HepG2 (cell line): Measurements from ENCODE around the gene ATP1A2. TPM values are rescaled to one million over a fixed set of nuclear protein-coding genes. Genes with fewer than 3 reads are reported as not detected.

ENCODE experiments used
- ATAC-seq: fragments of 200-7000 bp; cut with Tn5 transposase; 3 replicates; pipeline ENCODE4 v1.9.1; 2020; ENCODE audit warnings: mild to moderate bottlenecking, moderate library complexity
- BruUV-seq: library from RNA; stranded (reverse); fragments of 400-500 nt; replicated peaks from 2 replicates; lab custom pipeline; 2021; lab: Mats Ljungman, UMichigan
- CTCF ChIA-PET: fragments of 300-600 bp; formaldehyde crosslinking; extraction: SDS; loops from one replicate; lab custom pipeline; 2021; ENCODE audit warnings: low total read pairs, inconsistent platforms, low intra/inter-chr PET ratio; lab: Yijun Ruan, JAX
- POLR2A ChIA-PET: fragments of 350-600 bp; sonication (Branson Sonifier 250); formaldehyde crosslinking; loops from one replicate; lab custom pipeline; 2020; ENCODE audit warnings: antibody characterized with exemption, inconsistent platforms; lab: Yijun Ruan, JAX
- DNase-seq: peaks from one replicate; pipeline ENCODE4 v3.0.0-alpha.2; 2015; ENCODE audit warnings: low spot score
- FAIRE-seq: peaks from 3 replicates; lab custom pipeline; 2011; peaks lifted over from hg19 to GRCh38; lab: Jason Lieb, UNC
- H2AFZ ChIP-seq: one replicate; pipeline ENCODE4 v1.6.1; 2011; ENCODE audit warnings: low read length, inconsistent platforms
- H3K27ac ChIP-seq: fragments of 300-600 bp; 3 replicates; pipeline ENCODE4 v1.8.0; 2011; ENCODE audit warnings: mixed run types, mild to moderate bottlenecking, mixed read lengths, low read length, inconsistent platforms; ENCODE audit not compliant: insufficient read depth; ENCODE audit errors: extremely low read length
- H3K27me3 ChIP-seq, 2 experiments: fragments of 200-600 bp in 1 of 2; 2 replicates in 1 of 2; 3 replicates in 1 of 2; pipeline versions ENCODE4 v1.6.0 to v1.8.0; 2011; ENCODE audit warnings: low read length in 2 of 2, mild to moderate bottlenecking in 2 of 2, moderate library complexity in 2 of 2, inconsistent platforms in 1 of 2; ENCODE audit not compliant: insufficient read depth in 2 of 2, control insufficient read depth in 1 of 2
- H3K36me3 ChIP-seq, 2 experiments: fragments of 200-600 bp in 1 of 2; replicated peaks in 1 of 2; 2 replicates in 1 of 2; 3 replicates in 1 of 2; pipeline versions ENCODE4 v1.5.1 to v1.8.0; 2011; ENCODE audit warnings: low read length in 2 of 2, inconsistent platforms in 1 of 2; ENCODE audit not compliant: insufficient read depth in 2 of 2, control insufficient read depth in 1 of 2
- H3K4me1 ChIP-seq: 2 replicates; pipeline ENCODE4 v1.5.1; 2012; ENCODE audit warnings: low read length, inconsistent platforms; ENCODE audit not compliant: insufficient read depth
- H3K4me2 ChIP-seq: 2 replicates; pipeline ENCODE4 v1.6.0; 2011; ENCODE audit warnings: low read depth, low read length, inconsistent platforms
- H3K4me3 ChIP-seq, 3 experiments: fragments of 200-600 bp in 1 of 3; sonication (generic), shearing (Covaris generic) in 1 of 3; replicated peaks in 1 of 3; 2 replicates each; pipeline ENCODE4 v1.5.1; 2011 to 2016; ENCODE audit warnings: low read length in 3 of 3, inconsistent platforms in 2 of 3, low read depth in 2 of 3, mild to moderate bottlenecking in 2 of 3, control low read depth in 1 of 3, mixed read lengths in 1 of 3; ENCODE audit not compliant: insufficient read depth in 1 of 3
- H3K79me2 ChIP-seq: one replicate; pipeline ENCODE4 v1.6.1; 2011; ENCODE audit warnings: low read length, inconsistent platforms; ENCODE audit not compliant: insufficient read depth
- H3K9ac ChIP-seq: 2 replicates; pipeline ENCODE4 v1.6.0; 2011; ENCODE audit warnings: mild to moderate bottlenecking, low read depth, low read length, inconsistent platforms; ENCODE audit not compliant: insufficient read depth
- H3K9me3 ChIP-seq: 2 replicates; pipeline ENCODE4 v1.5.1; 2012; ENCODE audit warnings: mild to moderate bottlenecking, low read length
- H4K20me1 ChIP-seq: 2 replicates; pipeline ENCODE4 v1.6.0; 2011; ENCODE audit warnings: inconsistent platforms, mild to moderate bottlenecking, low read length, moderate library complexity; ENCODE audit not compliant: insufficient read depth
- SAFB2 ChIP-seq: sonication (generic); formaldehyde crosslinking; IDR thresholded peaks from 2 replicates; pipeline ENCODE4 v1.5.1; 2020; ENCODE audit warnings: missing genetic modification reagents, low read depth, mild to moderate bottlenecking, borderline replicate concordance
- WGBS: methylation state at CpG from one replicate; pipeline ENCODE4 v1.1.6; 2017; ENCODE audit warnings: low lambda C conversion rate; 5-methylcytosine and 5-hydroxymethylcytosine counted together
- in situ Hi-C: cut with HindIII; loops from 2 replicates; pipeline ENCODE4 v1.10.0; 2017; ENCODE audit warnings: low pct_unique_long_range_greater_than_20kb; ENCODE audit not compliant: extremely low pct_ligation_motif_present
- intact Hi-C: fragments of 100-400 bp; cut with micrococcal nuclease; formaldehyde crosslinking; loops from one replicate; pipeline ENCODE4 v1.10.0; 2022; ENCODE audit not compliant: unreplicated experiment
- polyA plus RNA-seq, 8 experiments: library from polyadenylated mRNA; depleted of rRNA in 3 of 8; stranded (reverse) in 7 of 8; unstranded in 1 of 8; fragments of >200 nt; fragmentation: Illumina TruSeq in 4 of 8; extraction: Trizol in 4 of 8; gene quantifications; 2 replicates each; pipeline versions ENCODE4 v1.2.1 to v1.2.3, GENCODE V29; 2011 to 2016; ENCODE audit warnings: low read depth in 4 of 8, missing spikeins in 1 of 8, mixed read lengths in 1 of 8; ENCODE audit not compliant: insufficient read depth in 1 of 8
- total RNA-seq, 5 experiments: library from RNA; depleted of rRNA; stranded (reverse); fragments of >200 nt; fragmentation: Illumina TruSeq; extraction: Trizol; gene quantifications; 2 replicates each; pipeline ENCODE4 v1.2.3, GENCODE V29; 2016; ENCODE audit warnings: low read depth in 1 of 5
- TF ChIP-seq, protein P1 (sequence below): IDR thresholded peaks from 2 replicates; pipeline ENCODE4 v1.4.0; 2020; ENCODE audit warnings: mild to moderate bottlenecking, missing genetic modification reagents
- TF ChIP-seq, protein P2 (sequence below): sonication (generic); formaldehyde crosslinking; IDR thresholded peaks from 2 replicates; pipeline ENCODE4 v1.5.0; 2020; ENCODE audit warnings: mild to moderate bottlenecking, missing genetic modification reagents
- TF ChIP-seq, protein P3 (sequence below): sonication (generic); formaldehyde crosslinking; IDR thresholded peaks from 2 replicates; pipeline ENCODE4 v1.4.0; 2020; ENCODE audit warnings: missing genetic modification reagents
- TF ChIP-seq, protein P4 (sequence below): IDR thresholded peaks from 2 replicates; pipeline ENCODE4 v1.6.1; 2016; ENCODE audit warnings: mild to moderate bottlenecking
- TF ChIP-seq, protein P5 (sequence below): sonication (generic); formaldehyde crosslinking; IDR thresholded peaks from 2 replicates; pipeline ENCODE4 v1.5.0; 2020; ENCODE audit warnings: missing genetic modification reagents, mild to moderate bottlenecking, borderline replicate concordance

ATP1A2 gene
- total and polyA plus RNA-seq, 2 of the 13 experiments (the other 11 are each of a cell fraction or from before 2014, with no cell fraction given): 0.16 TPM; not detected in 1

DNA sequence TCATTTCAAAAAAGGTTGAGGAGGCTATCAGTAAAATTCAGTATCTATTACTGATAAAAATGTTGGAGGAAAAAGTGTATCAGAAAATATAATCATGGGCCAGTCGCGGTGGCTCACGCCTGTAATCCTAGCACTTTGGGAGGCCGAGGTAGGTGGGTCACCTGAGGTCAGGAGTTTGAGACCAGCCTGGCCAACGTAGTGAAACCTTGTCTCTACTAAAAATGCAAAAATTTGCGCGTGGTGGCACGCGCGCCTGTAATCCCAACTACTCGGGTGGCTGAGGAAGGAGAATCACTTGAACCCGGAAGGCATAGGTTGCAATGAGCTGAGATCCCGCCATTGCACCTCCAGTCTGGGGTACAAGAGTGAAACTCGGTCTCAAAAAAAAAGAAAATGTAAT is 30.5 kb downstream of the ATP1A2 start:
- ATAC-seq (no peak), FAIRE-seq (no peak)
- no peaks in the 10 kb centered on the region for H4K20me1 ChIP-seq
- H3K79me2 ChIP-seq: no peaks in the 10 kb centered on the region
- H2AFZ ChIP-seq: no peak overlapping the region
- in situ Hi-C loops: no loop called here
- no peaks in the 10 kb centered on the region for H3K36me3 ChIP-seq
- BruUV-seq: no TSS peak
- CTCF ChIA-PET: no interaction called here
- TF ChIP-seq, protein P1, sequence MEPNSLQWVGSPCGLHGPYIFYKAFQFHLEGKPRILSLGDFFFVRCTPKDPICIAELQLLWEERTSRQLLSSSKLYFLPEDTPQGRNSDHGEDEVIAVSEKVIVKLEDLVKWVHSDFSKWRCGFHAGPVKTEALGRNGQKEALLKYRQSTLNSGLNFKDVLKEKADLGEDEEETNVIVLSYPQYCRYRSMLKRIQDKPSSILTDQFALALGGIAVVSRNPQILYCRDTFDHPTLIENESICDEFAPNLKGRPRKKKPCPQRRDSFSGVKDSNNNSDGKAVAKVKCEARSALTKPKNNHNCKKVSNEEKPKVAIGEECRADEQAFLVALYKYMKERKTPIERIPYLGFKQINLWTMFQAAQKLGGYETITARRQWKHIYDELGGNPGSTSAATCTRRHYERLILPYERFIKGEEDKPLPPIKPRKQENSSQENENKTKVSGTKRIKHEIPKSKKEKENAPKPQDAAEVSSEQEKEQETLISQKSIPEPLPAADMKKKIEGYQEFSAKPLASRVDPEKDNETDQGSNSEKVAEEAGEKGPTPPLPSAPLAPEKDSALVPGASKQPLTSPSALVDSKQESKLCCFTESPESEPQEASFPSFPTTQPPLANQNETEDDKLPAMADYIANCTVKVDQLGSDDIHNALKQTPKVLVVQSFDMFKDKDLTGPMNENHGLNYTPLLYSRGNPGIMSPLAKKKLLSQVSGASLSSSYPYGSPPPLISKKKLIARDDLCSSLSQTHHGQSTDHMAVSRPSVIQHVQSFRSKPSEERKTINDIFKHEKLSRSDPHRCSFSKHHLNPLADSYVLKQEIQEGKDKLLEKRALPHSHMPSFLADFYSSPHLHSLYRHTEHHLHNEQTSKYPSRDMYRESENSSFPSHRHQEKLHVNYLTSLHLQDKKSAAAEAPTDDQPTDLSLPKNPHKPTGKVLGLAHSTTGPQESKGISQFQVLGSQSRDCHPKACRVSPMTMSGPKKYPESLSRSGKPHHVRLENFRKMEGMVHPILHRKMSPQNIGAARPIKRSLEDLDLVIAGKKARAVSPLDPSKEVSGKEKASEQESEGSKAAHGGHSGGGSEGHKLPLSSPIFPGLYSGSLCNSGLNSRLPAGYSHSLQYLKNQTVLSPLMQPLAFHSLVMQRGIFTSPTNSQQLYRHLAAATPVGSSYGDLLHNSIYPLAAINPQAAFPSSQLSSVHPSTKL (CRISPR knock-in tag): no peak
- TF ChIP-seq, all 625 proteins: peak for 0
- Histone ChIP-seq H3K27ac (no peak overlapping the region), H3K4me2 (no peak overlapping the region), H3K4me3 (no peak overlapping the region), H3K4me1 (peaks cover 25% of the 10 kb centered on the region), H3K27me3 (peaks cover 0 to 4% of the 10 kb centered on the region in 2 experiments; a peak in 2 of 5 replicates), H3K9me3 (no peaks in the 10 kb centered on the region), H3K9ac (no peak overlapping the region)
- WGBS: 83% methylated on average over 14 of the region's 14 CpGs
- no peak for DNase-seq
- POLR2A ChIA-PET: no interaction called here
- intact Hi-C loops: no loop called here

DNA sequence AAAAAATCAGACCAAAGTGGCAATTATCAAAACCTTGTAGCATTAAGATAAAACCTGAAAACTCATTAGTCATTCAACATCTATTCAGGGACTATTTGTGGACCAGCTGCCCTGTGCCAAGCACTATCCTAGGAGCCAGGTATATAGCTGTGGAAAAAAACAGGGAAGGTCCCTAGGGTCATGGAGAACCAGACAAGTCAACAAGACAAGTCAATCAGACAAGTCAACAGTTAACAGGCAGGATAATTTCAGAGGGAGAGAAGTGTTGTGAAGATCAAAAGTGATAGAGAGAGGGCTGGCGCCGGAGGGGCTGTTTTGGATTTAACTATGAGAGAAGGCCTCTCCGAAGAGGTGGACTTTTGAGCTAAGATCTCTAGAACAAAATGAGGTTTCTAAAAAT is 32.6 kb downstream of the ATP1A2 start:
- ATAC-seq: peak; percentile 95
- CTCF ChIA-PET: no interaction called here
- intact Hi-C loops: no loop called here
- H3K27ac ChIP-seq: peak overlapping the region; percentile 19
- peaks cover 36% of the 10 kb centered on the region for H3K4me1 ChIP-seq
- peak overlapping the region; percentile 37 for H3K4me2 ChIP-seq
- no peak overlapping the region for H3K9ac ChIP-seq
- WGBS: 3% methylated on average over 3 of the region's 3 CpGs
- H3K9me3 ChIP-seq: no peaks in the 10 kb centered on the region
- H3K4me3 ChIP-seq: no peak overlapping the region; a peak in 1 of 6 replicates
- H3K79me2 ChIP-seq: no peaks in the 10 kb centered on the region
- H3K27me3 ChIP-seq: no peaks in the 10 kb centered on the region; a peak in 1 of 5 replicates
- POLR2A ChIA-PET: no interaction called here
- no peak overlapping the region for H2AFZ ChIP-seq
- in situ Hi-C loops: no loop called here
- no TSS peak for BruUV-seq
- peak; percentile 64 for FAIRE-seq
- H3K36me3 ChIP-seq: no peaks in the 10 kb centered on the region
- H4K20me1 ChIP-seq: no peaks in the 10 kb centered on the region
- DNase-seq: peak; percentile 89
- TF ChIP-seq, protein P2, sequence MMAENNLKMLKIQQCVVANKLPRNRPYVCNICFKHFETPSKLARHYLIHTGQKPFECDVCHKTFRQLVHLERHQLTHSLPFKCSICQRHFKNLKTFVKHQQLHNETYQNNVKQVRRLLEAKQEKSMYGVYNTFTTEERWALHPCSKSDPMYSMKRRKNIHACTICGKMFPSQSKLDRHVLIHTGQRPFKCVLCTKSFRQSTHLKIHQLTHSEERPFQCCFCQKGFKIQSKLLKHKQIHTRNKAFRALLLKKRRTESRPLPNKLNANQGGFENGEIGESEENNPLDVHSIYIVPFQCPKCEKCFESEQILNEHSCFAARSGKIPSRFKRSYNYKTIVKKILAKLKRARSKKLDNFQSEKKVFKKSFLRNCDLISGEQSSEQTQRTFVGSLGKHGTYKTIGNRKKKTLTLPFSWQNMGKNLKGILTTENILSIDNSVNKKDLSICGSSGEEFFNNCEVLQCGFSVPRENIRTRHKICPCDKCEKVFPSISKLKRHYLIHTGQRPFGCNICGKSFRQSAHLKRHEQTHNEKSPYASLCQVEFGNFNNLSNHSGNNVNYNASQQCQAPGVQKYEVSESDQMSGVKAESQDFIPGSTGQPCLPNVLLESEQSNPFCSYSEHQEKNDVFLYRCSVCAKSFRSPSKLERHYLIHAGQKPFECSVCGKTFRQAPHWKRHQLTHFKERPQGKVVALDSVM: no peak; the same call in 1 of the 2 replicates
- TF ChIP-seq, protein P3, sequence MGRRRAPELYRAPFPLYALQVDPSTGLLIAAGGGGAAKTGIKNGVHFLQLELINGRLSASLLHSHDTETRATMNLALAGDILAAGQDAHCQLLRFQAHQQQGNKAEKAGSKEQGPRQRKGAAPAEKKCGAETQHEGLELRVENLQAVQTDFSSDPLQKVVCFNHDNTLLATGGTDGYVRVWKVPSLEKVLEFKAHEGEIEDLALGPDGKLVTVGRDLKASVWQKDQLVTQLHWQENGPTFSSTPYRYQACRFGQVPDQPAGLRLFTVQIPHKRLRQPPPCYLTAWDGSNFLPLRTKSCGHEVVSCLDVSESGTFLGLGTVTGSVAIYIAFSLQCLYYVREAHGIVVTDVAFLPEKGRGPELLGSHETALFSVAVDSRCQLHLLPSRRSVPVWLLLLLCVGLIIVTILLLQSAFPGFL (CRISPR knock-in tag): no peak
- TF ChIP-seq, protein P4, sequence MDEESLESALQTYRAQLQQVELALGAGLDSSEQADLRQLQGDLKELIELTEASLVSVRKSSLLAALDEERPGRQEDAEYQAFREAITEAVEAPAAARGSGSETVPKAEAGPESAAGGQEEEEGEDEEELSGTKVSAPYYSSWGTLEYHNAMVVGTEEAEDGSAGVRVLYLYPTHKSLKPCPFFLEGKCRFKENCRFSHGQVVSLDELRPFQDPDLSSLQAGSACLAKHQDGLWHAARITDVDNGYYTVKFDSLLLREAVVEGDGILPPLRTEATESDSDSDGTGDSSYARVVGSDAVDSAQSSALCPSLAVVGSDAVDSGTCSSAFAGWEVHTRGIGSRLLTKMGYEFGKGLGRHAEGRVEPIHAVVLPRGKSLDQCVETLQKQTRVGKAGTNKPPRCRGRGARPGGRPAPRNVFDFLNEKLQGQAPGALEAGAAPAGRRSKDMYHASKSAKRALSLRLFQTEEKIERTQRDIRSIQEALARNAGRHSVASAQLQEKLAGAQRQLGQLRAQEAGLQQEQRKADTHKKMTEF: peak; percentile 43; the same call in 1 of the 2 replicates
- TF ChIP-seq, protein P5, sequence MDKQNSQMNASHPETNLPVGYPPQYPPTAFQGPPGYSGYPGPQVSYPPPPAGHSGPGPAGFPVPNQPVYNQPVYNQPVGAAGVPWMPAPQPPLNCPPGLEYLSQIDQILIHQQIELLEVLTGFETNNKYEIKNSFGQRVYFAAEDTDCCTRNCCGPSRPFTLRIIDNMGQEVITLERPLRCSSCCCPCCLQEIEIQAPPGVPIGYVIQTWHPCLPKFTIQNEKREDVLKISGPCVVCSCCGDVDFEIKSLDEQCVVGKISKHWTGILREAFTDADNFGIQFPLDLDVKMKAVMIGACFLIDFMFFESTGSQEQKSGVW: no peak
- no peak for TF ChIP-seq SAFB2 (CRISPR knock-in tag)
